ENCODE measurements around the gene SH3PXD2B.

DNA sequence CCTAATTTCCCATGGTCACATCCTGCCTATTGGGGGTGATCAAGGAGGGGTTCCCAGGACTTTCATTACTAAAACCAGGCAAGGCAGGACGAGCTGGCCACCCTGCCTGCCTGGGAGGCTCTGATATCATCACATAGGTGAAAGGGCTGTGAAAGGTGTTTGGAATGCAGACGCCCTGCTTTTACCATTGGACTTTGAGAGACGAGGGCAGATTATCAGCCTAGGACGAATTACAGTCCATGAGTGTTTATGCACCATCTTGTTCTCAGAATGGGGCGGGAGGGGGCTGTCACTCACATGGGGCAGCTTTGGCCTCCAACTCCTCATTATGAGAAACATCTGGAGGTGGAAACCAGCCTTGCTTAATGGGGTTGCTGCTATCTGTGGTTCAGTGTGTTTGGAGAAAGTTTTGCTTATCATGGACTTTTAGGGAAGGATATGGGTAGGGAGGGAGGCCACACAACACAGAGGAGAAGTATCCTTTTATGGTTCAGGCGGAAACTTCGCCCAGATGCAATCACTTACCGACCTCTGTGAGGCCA is 101.0 kb downstream of the SH3PXD2B start:
- TF ChIP-seq, protein P1, sequence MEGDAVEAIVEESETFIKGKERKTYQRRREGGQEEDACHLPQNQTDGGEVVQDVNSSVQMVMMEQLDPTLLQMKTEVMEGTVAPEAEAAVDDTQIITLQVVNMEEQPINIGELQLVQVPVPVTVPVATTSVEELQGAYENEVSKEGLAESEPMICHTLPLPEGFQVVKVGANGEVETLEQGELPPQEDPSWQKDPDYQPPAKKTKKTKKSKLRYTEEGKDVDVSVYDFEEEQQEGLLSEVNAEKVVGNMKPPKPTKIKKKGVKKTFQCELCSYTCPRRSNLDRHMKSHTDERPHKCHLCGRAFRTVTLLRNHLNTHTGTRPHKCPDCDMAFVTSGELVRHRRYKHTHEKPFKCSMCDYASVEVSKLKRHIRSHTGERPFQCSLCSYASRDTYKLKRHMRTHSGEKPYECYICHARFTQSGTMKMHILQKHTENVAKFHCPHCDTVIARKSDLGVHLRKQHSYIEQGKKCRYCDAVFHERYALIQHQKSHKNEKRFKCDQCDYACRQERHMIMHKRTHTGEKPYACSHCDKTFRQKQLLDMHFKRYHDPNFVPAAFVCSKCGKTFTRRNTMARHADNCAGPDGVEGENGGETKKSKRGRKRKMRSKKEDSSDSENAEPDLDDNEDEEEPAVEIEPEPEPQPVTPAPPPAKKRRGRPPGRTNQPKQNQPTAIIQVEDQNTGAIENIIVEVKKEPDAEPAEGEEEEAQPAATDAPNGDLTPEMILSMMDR (IDR thresholded peaks at IDR 0.05; ENCODE audit: low read depth, low read length, poor library complexity, severe bottlenecking), result no peak
- TF ChIP-seq EZH2phosphoT487 (IDR thresholded peaks at IDR 0.05; ENCODE audit: borderline replicate concordance, low read length), result no peak
